SU-DHL-6 (cell line): ENCODE data around the gene OXCT1.

Experiments used
- CTCF ChIP-seq: fragments of 200-600 bp; sonication (generic); IDR thresholded peaks from one replicate; pipeline ENCODE4 v1.5.1; 2017; ENCODE audit warnings: antibody characterized with exemption, mild to moderate bottlenecking, low read length, moderate library complexity; ENCODE audit not compliant: insufficient read depth, poor library complexity, severe bottlenecking
- EZH2phosphoT487 ChIP-seq: fragments of 200-600 bp; sonication (generic), shearing (Covaris generic); conservative IDR thresholded peaks from 2 replicates; pipeline ENCODE4 v1.6.1; 2018; ENCODE audit warnings: mild to moderate bottlenecking, antibody characterized with exemption, low read length, moderate library complexity, mixed read lengths

- no peak for TF ChIP-seq CTCF
- no peak for TF ChIP-seq EZH2phosphoT487
Observed at GRCh38 chr5:41896230-41896629, 26.0 kb upstream of the OXCT1 start.
